CD4-positive, alpha-beta T cell treated with Interleukin-15 for 4 hours (primary cell): ENCODE results near the gene EXOSC10.
"Not testable (repeated sequence)": the region's sequence is repeated elsewhere in the genome, so short reads cannot be mapped to it uniquely, and the experiment has no call there.

Source experiments
- DNase-seq: peaks from one replicate; pipeline ENCODE4 v3.0.0-alpha.2; 2020; ENCODE audit warnings: low spot score

Gene EXOSC10

GRCh38 chr1:11109047-11109760 lies 9.5 kb upstream of the EXOSC10 start:
- DNase-seq: no peak

DNA sequence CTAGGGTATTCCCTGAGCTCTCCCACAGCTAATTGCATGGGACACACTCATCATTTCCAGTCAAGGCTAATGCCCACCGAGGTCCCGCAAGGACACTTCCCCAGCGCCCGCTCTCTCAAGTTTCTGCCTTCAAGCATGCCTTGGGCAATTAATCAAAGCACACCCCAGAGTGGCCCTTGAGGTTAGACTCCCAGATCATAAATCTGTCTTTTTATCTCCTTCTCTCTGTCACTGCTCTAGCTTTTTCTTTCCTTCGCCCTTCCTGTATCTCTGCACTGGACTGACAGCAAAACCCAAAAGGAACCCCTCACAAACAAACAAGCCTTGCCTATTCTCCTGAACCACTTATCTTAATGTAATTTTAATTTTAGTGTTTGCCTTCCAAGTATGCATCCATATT lies 7.9 kb upstream of the EXOSC10 start:
- DNase-seq: no peak

DNA sequence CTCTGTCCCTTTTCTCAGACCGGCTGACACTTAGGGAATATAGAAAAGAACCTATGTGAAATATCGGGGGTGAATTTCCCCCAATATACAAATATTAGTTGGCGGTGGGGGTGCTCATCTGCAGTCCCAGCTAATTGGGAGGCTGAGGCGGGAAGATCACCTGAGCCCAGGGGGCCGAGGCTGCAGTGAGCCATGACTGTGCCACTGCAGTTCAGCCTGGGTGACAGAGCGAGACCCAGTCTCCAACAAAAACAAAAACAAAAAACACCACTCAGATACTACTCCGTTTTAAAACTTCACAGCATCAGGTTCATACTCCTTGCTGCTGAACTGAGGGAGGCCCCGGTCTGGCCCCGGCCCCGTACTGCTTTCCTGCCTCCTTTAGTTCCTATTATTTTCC lies 5.9 kb upstream of the EXOSC10 start:
- DNase-seq: no peak

GRCh38 chr1:11101347-11101746 lies 1.7 kb upstream of the EXOSC10 start:
- DNase-seq: no peak

DNA sequence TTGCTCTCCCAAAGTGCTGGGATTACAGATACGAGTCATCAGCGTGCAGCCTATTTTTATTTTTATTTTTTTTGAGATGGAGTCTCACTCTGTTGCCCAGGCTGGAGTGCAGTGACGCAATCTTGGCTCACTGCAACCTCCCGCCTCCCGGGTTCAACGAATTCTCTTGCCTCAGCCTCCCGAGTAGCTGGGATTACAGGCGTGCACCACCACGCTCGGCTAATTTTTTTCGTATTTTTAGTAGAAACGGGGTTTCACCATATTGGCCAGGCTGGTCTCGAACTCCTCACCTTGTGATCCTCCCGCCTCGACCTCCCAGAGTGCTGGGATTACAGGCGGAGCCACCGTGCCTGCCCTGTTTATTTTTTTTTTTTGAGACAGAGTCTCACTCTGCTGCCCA lies 1.1 kb upstream of the EXOSC10 start:
- not testable (repeated sequence) for DNase-seq

GRCh38 chr1:11100149-11100493 lies 452 bp upstream of the EXOSC10 start:
- DNase-seq: no peak

DNA sequence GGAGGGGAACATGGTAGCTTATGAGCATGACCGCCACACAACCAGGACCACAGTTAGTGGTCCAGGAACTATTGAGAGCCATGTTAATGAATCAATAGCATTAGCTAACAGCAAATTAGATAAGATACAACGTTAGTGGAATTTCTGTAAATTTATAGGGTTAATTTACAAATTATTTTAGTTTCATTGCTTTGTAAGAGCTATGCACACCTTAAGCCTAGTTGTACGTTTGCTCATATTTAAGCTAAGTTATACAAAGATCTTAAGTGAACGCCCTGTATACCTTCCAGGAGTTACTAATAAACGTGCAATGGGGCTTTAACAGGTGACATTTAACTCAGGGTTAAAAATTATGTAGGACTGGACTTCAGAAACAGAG lies 749 bp downstream of the EXOSC10 start:
- no peak for DNase-seq

DNA sequence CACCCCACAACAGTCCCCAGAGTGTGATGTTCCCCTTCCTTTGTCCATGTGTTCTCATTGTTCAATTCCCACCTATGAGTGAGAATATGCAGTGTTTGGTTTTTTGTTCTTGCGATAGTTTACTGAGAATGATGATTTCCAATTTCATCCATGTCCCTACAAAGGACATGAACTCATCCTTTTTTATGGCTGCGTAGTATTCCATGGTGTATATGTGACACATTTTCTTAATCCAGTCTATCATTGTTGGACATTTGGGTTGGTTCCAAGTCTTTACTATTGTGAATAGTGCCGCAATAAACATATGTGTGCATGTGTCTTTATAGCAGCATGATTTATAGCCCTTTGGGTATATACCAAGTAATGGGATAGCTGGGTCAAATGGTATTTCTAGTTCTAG lies 15.9 kb downstream of the EXOSC10 start:
- not testable (repeated sequence) for DNase-seq

DNA sequence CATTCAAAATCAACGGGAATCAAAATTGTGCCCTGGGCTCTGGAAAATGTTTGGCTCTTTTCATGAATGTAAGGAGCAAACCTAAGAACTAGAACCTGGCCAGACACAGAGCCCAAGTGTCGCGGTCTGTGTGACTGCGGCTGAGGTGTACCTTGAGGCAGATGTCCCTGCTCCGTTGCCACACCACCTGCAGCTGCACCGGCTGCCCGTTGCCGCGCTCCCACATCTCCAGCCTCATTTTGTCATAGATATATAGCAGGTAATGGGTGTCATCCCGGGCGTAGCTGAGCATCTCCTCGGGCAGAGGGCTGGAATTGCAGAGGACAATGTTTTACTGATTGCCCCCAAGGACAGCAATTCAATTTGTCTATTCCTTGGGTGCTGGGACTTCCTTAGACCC lies 18.7 kb downstream of the EXOSC10 start:
- DNase-seq: no peak

DNA sequence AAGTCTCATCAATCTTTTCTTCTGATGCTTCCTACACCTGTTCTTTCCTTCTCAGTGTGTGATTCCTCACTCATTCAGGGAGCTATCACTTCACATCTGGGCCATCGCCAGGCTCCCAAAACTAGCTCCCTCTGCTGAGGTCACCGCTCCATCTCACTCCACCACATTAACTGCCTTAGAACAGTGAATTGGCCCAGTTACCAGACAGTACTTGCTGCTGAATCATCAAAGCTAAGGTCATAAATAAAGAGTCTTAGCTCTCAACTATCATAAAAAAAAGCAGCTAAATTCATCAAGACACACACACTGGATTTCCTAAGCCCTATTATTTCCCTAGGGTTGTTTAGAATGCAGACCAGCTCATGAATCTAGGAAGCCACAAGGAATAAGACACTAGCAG lies 21.0 kb downstream of the EXOSC10 start:
- DNase-seq: no peak

DNA sequence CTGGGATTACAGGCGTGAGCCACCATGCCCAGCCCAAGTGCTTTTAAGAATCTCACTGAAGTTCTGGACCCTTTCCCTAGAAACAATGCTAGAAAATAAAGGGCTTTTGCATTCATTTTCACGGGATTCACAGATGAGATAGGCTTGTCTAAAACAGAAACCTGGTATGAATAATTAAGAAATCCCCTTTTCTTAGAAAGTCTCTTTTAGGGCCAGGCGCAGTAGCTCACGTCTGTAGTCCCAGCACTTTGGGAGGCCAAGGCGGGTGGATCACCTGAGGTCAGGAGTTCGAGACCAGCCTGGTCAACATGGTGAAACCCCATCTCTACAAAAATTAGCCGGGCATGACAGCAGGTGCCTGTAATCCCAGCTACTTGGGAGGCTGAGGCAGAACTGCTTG lies 26.3 kb downstream of the EXOSC10 start:
- not testable (repeated sequence) for DNase-seq

DNA sequence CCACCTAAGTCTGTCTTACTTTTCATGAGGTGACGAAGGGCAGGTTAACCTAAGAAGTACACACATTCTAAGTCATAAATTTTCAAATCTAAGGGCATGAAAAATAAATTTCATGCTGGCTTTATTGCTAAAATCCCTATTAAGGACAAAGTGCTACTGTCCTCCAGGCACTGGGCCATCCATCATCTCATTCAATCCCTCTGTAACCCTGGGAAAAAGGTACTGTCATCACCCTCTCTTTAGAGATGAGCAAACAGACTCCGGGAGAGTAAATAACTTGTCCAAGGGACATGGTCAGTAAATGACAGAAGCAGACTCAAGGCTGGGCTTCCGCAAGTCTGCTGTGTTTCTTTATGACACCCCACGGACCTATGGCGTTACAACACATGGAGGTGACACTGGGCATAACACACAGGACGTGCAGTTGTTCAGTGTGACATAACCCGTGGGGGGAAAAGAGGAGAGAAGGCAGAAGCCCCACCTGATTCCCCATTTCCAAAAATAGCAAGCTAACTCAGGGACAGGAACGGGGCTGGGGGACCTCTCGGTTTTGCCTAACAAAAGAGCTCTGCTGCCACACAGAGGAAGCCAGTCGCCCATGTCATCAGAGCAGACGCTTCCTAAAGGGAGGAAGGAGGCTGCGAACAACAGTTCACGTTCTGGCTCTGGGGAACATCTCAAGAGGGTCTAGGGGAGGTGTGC lies 27.3 kb downstream of the EXOSC10 start:
- DNase-seq: no peak

DNA sequence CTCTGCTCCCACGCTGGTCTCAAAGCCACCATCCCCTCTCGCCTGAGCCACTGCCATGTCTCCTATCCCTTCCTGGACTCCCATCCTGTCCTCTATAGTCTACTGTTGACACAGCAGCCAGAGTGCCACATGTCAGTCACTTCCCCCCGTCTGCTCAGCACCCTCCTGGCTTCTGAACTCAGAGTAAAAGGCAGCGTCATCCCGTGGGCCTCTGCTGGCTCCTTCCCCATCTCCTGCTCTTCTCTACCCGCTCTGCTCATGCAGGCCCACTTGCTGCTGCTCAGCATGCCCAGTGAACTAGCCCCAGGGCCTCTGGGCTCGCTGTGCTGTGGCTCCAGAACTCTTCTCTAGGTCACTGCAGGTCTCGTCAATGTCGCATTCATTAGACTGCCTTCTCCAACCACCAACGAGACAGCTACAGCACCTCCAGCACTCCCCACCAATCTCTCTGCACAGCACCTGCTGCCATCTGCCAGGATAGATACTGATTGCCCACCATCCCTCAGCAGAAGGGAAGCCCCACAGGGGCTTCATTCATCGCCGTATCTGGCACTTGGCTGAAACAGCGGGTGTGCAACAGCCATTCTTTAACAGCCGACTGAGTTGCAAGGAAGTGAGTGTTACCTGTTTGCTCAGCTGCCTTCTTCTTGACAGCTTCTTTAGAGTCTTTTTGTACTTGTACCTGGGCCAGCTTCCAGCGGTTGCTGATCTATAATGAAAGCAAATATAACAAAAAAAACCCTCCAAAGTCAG lies 28.0 kb downstream of the EXOSC10 start:
- no peak for DNase-seq

DNA sequence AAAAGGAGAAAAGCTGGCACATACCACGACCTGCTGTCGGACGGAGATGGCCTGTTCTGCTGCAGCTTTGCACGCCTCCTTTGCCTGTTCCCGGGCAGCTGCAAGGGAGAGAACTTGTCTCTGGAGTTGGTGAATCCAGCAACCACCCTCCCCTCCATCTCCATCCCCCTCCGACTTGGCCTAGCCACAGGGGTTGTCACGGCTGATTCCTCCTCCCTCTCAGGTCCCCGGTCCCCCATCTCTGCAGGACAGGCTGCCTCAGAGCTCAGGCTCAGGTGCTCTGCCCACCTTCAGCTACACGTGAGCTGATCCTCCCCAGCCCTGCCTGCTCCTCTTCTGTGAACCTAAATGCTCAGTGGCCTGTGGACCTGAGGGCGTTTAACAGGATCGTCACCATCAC lies 28.8 kb downstream of the EXOSC10 start:
- no peak for DNase-seq

DNA sequence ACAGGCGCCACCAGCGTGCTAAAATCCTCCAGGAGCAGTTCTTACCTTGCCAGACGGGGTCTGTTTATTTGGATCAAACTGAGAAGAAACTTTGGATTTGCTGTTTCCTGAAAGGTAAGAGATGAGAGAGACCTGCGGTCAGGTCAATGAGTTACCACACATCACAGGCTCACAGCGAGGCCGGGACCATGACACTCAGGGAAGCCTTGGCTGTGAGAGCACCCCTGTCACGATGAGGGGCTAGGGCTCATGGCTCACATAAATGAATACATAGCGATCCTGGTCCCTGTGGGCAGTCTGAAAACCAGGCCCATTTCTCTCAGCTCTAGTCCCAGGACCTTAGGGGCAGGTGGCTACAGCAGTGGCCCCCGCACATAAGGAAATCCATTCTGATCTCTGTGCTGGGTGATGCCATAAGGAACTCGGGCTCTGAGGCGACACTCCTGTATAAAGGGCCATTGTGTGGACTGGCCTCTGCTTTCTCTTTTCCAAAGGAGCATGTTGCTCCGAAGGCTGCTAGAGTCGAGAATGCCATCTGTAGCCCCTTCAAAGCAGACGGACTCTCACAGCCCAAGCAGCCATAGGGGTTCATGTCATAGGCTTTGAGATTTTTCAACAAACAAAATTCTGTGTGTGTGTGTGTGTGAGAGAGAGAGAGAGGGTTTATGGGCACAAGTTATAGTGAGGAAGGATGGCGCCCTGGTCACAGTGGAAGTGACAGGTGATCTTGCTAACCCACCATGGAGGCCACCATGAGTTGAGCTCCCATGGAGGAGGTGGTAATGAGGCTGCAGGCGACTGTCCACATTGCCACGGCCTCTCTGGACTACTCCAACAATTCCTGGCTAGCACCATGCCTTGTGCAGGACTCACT lies 30.8 kb downstream of the EXOSC10 start:
- DNase-seq: no peak

GRCh38 chr1:11067716-11068599 lies 31.7 kb downstream of the EXOSC10 start:
- DNase-seq: no peak

DNA sequence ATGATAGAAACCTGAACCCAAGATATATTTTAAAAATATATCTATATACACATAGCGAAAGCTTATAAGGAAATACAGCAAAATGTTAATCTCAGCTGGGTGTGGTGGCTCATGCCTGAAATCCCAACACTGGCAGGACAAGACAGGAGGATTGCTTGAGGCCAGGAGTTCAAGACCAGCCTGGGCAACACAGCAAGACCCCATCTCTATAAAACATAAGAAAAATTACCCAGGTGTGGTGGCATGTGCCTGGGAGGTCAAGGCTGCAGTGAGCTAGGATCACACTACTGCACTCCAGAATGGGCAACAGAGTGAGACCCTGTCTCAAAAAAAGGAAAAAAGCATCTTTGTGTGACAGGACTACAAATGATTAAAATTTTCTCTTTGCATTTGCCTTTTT lies 33.9 kb downstream of the EXOSC10 start:
- DNase-seq: no peak

- DNase-seq: no peak
These were observed 34.7 kb downstream of the EXOSC10 start for GRCh38 chr1:11064942-11065341.

DNA sequence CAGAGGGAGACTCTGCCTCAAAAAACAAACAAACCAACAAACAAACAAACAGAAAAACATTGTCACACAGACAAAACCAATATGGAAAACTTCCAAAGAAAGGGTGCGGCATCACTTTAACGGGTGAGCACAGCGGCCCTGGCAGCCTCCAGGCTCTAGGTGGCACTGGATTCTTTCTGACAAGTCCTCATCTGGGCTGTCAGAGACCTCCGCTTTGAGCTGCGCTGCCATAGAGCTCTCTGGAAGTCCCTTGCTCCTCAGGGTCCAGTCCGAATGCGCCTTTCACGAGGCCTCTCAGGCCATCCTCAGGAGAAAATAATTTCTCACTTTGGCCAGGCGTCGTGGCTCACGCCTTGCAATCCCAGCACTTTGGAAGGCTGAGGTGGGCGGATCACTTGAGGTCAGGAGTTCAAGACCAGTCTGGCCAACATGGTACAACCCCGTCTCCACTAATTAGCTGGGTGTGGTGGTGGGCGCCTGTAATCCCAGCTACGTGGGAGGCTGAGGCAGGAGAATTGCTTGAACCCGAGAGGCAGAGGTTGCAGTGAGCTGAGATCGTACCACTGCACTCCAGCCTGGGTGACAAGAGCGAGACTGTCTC lies 35.6 kb downstream of the EXOSC10 start:
- not testable (repeated sequence) for DNase-seq

GRCh38 chr1:11062965-11063401 lies 36.7 kb downstream of the EXOSC10 start:
- peak; percentile 28 for DNase-seq
